ENCODE data around the gene CCDC158. TPM values are rescaled to one million over a fixed set of nuclear protein-coding genes. Genes with fewer than 3 reads are reported as not detected.
A peak's percentile ranks its signal among the peaks of the same experiment; 100 is the strongest.
"Not testable (repeated sequence)": the region's sequence is repeated elsewhere in the genome, so short reads cannot be mapped to it uniquely, and the experiment has no call there.

Gene CCDC158
- total and polyA plus RNA-seq, 11 donors, result 0.01 to 0.75 (median 0.23) TPM; not detected in 2

- Histone ChIP-seq H3K27ac (no peak overlapping the region), H3K36me3 (no peaks in the 10 kb centered on the region), H3K4me3 (no peak overlapping the region), H3K27me3 (peaks cover 0 to 14% (median 0%) of the 10 kb centered on the region in 9 donors), H3K4me1 (peaks cover 0 to 11% (median 0%) of the 10 kb centered on the region in 12 donors), H3K9me3 (no peaks in the 10 kb centered on the region)
- 37 to 43% (median 42%) methylated on average over 15 of the region's 15 CpGs for WGBS, 4 donors
- DNase-seq (no peak), ATAC-seq (peak in 1 of 4 donors; percentile 41)
- intact Hi-C loops (cut with DNase I), result loop anchor here (1.0 to 10.0 kb wide), 12 partner anchors 72 to 782 kb away; no protein-coding TSS in a partner anchor
- TF ChIP-seq, protein P1, sequence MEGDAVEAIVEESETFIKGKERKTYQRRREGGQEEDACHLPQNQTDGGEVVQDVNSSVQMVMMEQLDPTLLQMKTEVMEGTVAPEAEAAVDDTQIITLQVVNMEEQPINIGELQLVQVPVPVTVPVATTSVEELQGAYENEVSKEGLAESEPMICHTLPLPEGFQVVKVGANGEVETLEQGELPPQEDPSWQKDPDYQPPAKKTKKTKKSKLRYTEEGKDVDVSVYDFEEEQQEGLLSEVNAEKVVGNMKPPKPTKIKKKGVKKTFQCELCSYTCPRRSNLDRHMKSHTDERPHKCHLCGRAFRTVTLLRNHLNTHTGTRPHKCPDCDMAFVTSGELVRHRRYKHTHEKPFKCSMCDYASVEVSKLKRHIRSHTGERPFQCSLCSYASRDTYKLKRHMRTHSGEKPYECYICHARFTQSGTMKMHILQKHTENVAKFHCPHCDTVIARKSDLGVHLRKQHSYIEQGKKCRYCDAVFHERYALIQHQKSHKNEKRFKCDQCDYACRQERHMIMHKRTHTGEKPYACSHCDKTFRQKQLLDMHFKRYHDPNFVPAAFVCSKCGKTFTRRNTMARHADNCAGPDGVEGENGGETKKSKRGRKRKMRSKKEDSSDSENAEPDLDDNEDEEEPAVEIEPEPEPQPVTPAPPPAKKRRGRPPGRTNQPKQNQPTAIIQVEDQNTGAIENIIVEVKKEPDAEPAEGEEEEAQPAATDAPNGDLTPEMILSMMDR (IDR thresholded peaks at IDR 0.05), result peak; percentile 41 to 76 (median 68)
- no peak for TF ChIP-seq POLR2A (IDR thresholded peaks at IDR 0.05)
Observed at GRCh38 chr4:76430519-76431388, 9.8 kb upstream of the CCDC158 start.

DNA sequence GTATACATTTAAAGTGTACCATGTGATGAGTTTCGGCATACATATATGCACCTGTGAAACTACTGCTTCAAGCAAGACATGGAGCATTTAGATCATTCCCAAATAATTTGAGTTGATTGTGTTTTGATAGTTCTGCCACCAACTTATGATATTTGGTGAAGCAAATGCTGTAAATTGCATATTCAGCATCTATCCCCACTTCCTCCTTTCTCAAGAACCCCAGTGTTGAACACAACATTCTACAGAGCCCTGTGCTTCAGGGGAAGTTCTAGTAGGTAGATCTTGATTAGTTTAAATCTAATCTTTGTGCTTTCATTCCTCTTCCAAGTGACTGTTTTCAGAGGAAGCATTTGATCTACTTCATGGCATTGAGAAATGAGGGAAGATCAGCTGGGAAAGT, 8.7 kb upstream of the CCDC158 start:
- Histone ChIP-seq H3K9me3 (no peaks in the 10 kb centered on the region), H3K36me3 (no peaks in the 10 kb centered on the region), H3K27ac (no peak overlapping the region), H3K4me1 (peaks cover 0 to 7% (median 0%) of the 10 kb centered on the region in 12 donors), H3K4me3 (no peak overlapping the region), H3K27me3 (peaks cover 0 to 4% (median 0%) of the 10 kb centered on the region in 9 donors)
- no peak for DNase-seq
- 90 to 99% (median 95%) methylated on average over 1 of the region's 1 CpG for WGBS, 4 donors
- no peak for TF ChIP-seq POLR2A (IDR thresholded peaks at IDR 0.05)
- TF ChIP-seq, protein P1 (IDR thresholded peaks at IDR 0.05), result no peak
- ATAC-seq, result no peak
- intact Hi-C loops (cut with DNase I), result loop anchor here (1.0 to 10.0 kb wide), 14 partner anchors 73 to 783 kb away; partner anchors contain the start of gene FAM47E (in 1 of the 10)

DNA sequence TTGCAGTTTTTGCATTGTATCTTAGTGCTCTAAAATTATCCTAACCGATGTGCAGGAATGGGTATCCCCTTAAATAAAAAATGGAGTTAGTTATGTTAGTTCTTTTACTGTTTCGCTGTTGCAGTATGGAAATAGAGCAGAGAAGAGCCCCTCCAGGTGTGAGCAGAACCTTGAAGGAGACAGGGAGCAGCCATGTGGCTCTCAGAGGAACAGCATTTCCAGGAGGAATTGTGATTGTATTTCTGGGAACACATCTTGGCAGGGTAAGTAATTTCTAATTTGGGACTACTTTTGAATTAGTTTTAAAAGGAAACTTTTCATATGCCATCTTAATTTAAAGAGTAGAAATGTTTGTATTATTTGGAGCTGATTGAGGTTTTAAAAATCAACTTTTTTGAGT, 5.3 kb upstream of the CCDC158 start:
- peaks cover 0 to 6% (median 0%) of the 10 kb centered on the region in 12 donors for H3K4me1 ChIP-seq
- H3K4me3 ChIP-seq, result no peak overlapping the region
- TF ChIP-seq POLR2A (IDR thresholded peaks at IDR 0.05), result no peak
- TF ChIP-seq, protein P1 (IDR thresholded peaks at IDR 0.05), result peak in 2 of 12 donors; percentile 10 to 14
- ATAC-seq (no peak), DNase-seq (no peak)
- H3K27ac ChIP-seq, result no peak overlapping the region
- peaks cover 0 to 4% (median 0%) of the 10 kb centered on the region in 9 donors for H3K27me3 ChIP-seq
- H3K36me3 ChIP-seq, result no peaks in the 10 kb centered on the region
- 52 to 70% (median 57%) methylated on average over 2 of the region's 2 CpGs for WGBS, 4 donors
- no peaks in the 10 kb centered on the region for H3K9me3 ChIP-seq
- intact Hi-C loops (cut with DNase I), result loop anchor here in 2 of 10 donors (10.0 kb wide), 2 partner anchors 171 to 251 kb away; partner anchors contain the start of gene FAM47E (in 1 of the 2)

DNA sequence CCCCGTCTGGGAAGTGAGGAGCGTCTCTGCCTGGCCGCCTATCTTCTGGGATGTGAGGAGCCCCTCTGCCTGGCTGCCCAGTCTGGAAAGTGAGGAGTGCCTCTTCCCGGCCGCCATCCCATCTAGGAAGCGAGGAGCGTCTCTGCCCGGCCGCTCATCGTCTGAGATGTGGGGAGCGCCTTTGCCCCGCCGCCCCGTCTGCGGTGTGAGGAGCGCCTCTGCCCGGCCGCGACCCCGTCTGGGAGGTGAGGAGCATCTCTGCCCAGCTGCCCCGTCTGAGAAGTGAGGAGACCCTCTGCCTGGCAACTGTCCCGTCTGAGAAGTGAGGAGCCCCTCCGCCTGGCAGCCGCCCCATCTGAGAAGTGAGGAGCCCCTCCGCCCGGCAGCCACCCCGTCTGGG, 2.2 kb upstream of the CCDC158 start:
- Histone ChIP-seq H3K4me1 (peaks cover 0 to 12% (median 3%) of the 10 kb centered on the region in 12 donors), H3K27me3 (peaks cover 0 to 14% (median 0%) of the 10 kb centered on the region in 9 donors)
- not testable (repeated sequence) for H3K4me3 ChIP-seq, ATAC-seq, DNase-seq, H3K9me3 ChIP-seq, H3K27ac ChIP-seq, H3K36me3 ChIP-seq
- intact Hi-C loops (cut with DNase I), result loop anchor here in 3 of 10 donors (5.0 to 10.0 kb wide), 3 partner anchors 168 to 248 kb away; partner anchors contain the start of gene FAM47E (in 1 of the 3)
- WGBS, 4 donors, result 97 to 100% (median 97%) methylated on average over 7 to 27 of the region's 27 CpGs

Data from heart left ventricle (tissue), 16 donors.